Stimulated activated CD8-positive, alpha-beta memory T cell treated with anti-CD3 and anti-CD28 coated beads, Interleukin-12 subunit alpha, Interleukin-12 subunit beta, amount 100 ng/mL, for 24 hours (primary cell): Measurements from ENCODE around the gene SPTAN1.

Experiments used
- DNase-seq: peaks from one replicate; pipeline ENCODE4 v3.0.0-alpha.2; 2020; ENCODE audit errors: extremely low read depth

SPTAN1 gene

DNA sequence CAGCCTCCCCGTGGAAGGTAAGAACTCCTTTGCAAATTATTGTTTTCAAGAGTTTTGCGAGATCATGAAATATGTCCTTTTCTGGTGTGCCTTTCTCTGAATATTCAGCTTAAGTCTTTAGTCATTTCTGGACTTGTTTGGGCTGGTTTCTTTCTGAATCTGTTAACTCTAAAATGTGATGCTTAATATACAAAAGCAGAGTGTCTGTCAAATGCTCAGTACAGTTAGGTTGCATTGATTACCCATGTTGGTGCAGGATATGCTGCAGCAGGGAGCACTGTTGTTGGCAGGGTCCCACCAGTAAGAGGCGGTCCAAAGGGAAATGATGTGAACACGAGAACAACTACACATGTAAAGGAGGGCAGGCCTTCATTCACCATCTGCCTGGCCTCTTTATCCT, 47.7 kb downstream of the SPTAN1 start:
- no peak for DNase-seq

DNA sequence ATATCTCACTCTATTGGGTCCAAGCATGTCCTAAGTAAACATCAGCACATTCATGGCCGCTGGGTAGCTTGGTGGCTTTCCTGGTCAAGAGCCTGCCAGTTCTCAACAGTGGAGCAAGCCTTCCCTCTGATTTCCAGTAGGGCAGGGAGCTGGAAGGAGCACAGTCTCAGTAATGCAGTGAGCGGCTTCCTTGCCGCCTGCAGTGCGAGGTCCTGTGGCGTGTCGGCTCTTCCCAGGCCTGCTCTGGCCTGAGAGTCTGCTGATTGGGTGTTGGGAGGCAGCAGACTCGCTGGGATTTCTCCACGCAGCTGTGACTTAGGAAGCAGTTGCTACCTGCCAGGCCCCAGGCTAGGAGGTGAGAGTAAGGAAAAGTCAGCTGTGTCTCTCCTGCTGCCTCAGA, 51.3 kb downstream of the SPTAN1 start:
- DNase-seq, result no peak

DNA sequence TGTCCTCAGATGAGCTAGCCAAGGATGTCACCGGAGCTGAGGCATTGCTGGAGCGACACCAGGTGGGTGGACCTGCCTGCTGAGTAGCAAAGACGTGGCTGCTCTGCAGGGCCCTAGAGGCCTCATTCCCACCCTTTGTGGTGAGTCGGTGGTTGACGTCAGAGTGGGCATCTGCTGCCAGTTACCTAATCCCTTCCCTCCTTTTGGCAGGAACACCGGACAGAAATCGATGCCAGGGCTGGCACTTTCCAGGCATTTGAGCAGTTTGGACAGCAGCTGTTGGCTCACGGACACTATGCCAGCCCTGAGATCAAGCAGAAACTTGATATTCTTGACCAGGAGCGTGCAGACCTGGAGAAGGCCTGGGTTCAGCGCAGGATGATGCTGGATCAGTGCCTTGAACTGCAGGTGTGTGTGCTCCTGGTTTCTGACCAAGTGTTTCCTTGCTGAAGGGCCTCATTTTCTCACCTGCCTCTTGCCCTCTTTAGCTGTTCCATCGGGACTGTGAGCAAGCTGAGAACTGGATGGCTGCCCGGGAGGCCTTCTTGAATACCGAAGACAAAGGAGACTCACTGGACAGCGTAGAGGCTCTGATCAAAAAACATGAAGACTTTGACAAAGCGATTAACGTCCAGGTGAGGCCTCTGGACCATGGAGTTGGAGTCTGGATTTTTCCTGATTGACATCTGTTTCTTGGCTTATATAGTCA, 55.4 kb downstream of the SPTAN1 start:
- DNase-seq, result no peak

DNA sequence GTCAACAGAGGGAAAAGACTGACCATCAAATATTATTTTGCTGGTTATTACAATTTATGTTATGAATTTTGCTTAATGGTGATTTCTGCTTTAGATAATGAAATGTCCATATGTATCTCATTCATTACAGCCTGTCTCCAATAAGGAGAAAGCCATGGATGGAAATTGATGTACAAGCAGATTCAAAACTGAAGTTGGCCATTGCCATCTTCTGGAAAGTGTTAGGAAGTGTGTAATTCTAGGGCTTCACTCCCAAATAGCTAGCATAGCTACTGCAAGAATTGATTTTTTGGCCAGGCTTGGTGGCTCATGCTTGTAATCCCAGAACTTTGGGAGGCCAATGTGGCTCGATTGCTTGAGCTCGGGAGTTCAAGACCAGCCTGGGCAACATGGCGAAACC, 58.5 kb downstream of the SPTAN1 start:
- no peak for DNase-seq

DNA sequence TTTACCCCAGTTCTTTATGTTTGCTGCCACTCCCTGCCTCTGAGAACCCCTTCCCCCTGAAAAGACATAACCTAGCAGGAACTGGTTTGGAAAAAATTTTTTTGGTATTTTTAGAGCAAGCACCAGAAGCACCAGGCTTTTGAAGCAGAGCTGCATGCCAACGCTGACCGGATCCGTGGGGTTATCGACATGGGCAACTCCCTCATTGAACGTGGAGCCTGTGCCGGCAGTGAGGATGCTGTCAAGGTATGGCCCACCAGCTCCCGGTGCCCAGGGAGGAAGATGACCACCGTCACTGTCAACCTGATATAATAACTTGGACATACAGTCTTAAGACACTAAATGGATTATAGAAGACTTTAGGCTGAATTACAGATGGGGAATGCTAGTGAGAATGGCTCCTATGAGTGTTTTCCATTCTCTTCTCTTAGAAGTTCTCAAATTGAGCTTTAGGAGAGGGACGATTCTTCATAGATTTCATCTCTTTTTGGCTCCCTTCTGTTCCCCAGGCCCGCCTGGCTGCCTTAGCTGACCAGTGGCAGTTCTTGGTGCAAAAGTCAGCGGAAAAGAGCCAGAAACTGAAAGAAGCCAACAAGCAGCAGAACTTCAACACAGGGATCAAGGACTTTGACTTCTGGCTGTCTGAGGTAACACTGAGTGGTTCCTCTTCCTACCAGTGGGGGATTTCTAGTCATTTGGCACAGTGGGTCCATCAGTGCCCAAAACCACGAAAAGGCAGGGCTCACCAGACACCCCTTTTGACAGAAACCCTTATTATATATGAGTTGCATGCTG, 59.4 kb downstream of the SPTAN1 start:
- no peak for DNase-seq

DNA sequence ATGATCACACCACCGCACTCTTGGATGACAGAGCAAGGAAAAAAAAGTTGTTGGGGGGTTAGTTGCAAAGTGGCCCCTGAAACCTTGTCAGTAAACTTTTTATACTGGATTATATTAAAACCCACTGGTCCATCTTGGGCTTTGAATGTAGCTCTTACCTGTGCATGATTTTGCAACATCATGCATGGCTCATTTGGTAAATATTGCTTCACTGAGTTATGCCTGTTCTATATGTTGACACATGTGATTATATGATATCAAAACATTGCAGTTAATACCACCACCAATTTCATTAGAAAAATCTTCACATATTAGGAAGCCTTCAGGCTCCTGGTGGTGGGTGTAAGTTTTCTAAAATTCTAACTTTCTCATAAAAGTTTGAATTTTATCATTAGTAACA, 62.3 kb downstream of the SPTAN1 start:
- DNase-seq, result no peak

DNA sequence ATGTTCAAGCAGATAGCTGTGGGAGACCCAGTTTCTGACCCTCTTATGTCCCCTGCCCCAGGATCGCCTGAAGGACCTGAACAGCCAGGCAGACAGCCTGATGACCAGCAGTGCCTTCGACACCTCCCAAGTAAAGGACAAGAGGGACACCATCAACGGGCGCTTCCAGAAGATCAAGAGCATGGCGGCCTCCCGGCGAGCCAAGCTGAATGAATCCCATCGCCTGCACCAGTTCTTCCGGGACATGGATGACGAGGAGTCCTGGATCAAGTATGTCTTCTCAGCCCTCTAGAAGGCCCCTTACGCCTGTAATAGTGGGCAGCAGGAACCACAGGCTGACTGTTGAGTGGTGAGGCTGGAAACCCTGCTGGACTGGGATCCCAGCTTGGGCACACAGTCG, 63.2 kb downstream of the SPTAN1 start:
- DNase-seq, result no peak

DNA sequence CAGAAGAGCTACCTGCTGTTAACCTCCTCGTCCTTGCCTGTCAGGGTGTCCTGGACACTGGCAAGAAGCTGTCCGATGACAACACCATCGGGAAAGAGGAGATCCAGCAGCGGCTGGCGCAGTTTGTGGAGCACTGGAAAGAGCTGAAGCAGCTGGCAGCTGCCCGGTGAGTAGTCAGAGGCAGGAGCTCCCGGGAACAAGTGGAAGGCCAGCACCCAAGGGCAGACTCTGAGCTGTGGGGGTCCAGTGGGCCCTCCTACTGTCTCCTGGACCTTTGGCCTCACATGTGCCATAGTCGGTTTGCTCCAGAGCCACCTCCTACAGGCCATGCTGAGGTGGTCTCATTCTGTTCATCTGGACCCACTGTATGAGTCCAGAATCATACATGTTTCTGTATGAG, 65.6 kb downstream of the SPTAN1 start:
- DNase-seq, result no peak

DNA sequence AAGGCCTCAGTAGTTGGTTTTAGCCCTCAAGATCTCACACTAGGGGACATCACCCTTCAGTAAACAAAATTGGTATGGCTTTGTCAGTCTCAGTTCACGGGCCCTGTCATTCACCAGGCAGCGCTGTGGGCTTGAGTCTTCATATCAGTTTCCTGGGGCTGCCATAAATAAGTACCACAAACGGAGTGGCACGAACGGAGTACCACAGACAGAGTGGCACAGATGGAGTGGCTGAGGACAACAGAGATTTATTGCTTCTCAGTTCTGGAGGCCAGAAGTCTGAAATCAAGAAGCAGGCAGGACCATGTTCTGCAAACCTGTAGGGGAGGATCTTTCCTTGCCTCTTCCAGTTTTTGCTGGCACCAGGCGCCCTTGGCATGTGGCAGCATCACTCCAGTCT, 66.7 kb downstream of the SPTAN1 start:
- DNase-seq, result no peak

DNA sequence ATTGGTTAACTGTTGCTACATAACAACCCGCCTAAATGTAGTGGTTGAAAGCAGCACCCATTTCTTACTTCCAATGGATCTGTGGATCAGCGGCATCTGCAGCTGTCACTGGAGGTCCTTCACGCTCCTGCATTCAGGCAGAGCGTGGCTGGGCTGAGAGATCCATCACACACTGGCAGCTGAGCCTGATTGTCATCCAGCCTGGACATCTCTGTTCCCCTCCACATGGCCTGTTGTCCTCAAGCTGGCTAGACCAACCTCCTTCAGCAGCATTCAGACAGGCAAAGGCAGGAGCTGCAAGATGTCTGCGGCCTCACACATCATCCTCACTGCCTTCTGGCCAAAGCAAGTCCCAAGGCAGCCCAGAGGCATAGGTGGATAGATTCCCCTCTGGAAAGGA, 67.4 kb downstream of the SPTAN1 start:
- DNase-seq, result no peak

DNA sequence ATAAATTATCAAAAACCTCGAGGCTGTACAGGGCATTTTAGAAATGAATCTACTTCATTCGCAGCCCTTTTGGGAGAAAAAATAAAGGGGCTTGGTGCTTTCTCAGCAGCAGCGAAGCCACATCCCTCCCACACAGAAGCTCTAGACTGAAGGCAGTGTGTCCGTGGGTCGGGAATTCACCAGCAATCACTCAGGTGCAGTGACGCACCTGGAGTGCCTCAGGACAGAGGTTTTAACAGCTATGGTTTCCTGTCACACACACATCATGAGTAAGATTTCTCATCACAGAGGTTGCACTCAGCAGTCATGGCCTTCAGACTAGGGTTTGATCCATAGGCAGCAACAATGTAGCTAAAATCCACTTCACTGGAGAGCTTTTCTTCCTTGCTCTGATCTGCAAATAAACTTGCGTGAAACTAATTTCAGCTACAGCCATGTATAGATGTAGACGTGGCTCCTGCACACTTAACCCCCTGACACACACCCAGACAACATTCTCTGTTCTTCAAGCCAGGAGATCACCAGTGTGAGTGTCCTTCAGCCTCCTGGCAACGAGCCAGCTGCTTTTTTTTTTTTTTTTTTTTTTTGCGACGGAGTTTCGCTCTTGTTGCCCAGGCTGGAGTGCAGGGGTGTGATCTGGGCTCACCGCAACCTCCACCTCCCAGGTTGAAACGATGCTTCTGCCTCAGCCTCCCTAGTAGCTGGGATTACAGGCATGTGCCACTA, 69.5 kb downstream of the SPTAN1 start:
- DNase-seq, result no peak

DNA sequence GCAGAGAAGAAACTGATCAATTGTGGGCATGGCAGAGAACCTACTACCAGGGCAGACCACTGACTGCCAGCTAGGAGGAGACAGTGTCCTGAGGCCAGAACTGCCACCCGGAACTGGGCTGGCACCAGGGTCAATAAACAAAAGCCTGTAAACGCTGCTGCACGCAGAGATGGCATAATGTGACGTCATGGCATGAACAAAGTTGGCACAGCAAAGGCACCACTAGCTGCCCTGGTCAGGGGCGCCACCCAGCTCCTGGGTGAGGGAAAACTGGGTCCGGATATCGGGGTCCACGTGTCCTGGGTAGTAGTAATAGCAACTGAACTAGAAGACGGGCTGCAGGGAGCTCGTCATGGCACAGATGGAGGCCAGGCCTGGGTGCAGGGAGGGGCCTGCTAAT, 72.2 kb downstream of the SPTAN1 start:
- no peak for DNase-seq

DNA sequence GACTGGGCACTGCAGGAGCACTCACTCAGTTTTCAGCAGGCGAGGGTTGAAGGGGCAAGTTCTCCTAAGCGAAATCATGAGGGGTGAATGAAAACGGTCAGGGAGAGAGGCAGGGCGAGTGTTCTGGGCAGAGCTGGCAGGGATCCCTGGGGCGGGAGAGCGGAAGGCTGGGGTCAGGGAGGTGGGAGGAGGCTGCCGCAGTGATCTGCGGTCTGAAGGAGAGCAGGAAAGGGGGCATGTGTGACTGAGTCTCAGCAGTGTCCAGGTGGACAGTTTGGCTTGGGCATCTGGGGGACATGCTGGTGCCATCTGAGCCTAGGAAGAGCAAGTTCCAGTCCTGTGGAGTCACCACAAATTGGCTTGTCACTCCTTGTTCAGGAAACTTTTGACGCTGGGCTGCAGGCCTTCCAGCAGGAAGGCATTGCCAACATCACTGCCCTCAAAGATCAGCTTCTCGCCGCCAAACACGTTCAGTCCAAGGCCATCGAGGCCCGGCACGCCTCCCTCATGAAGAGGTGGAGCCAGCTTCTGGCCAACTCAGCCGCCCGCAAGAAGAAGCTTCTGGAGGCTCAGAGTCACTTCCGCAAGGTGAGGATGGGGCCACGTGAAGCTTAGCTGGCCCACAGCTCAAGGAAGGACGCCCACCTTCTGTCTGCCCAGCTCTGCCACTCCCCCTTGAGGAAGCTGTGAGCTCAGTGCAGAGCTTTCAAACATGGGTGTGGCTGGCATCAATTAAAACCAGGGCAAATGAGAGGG, 73.2 kb downstream of the SPTAN1 start:
- DNase-seq, result no peak

DNA sequence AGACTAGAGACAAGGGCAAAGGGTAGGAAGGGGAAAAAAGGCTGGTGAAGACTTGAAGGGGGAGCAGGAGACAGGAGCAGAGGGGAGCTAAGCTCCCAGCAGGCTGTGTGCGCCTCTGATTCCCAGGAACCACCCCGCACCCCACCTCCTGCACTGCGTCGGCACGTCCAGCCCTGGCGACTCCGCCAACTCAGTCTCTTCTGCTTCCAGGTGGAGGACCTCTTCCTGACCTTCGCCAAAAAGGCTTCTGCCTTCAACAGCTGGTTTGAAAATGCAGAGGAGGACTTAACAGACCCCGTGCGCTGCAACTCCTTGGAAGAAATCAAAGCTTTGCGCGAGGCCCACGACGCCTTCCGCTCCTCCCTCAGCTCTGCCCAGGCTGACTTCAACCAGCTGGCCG, 73.8 kb downstream of the SPTAN1 start:
- no peak for DNase-seq

DNA sequence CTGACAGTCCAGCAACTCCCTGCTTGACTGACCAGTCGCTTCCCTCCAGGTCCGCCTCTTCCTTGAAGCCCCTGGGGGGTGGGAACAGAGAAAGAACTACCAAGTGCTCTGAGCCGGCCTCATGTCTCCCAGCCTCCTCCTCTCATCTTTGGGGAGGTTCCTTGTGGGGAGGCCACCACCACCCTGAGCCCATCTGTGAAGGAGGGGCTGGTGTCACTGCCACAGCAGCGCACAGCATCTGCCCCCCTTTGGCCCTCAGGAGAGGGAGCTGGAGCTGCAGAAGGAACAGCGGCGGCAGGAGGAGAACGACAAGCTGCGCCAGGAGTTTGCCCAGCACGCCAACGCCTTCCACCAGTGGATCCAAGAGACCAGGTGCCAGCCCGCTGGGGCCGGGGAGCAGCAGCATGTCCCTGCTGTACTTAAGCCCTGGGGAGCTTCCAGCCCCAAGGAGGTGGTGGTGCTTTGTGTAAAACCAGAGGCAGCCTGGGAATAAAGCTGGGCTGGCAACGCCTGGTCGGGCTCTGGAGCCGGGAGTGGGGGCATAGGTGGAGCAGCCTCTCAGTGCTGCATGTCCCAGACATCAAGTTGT, 74.8 kb downstream of the SPTAN1 start:
- no peak for DNase-seq

DNA sequence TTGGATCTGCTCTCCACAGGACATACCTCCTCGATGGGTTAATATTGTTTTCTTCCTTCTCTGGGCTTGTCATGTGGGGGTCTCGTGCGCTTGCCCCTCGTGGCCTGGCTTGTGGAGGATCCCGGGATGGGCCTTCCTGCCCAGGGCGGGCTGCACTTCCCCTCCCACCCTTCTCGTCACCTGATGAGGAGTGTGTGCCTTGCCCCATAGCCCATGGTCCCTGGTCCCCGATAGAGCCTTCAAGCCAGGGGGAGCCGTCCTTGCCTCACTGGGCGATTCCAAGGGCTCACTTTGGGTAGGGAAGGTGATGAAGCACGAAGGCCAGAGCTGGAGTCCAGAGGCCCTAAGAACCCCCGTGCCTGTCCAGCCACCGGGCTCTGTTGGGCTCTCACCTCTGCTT, 75.5 kb downstream of the SPTAN1 start:
- no peak for DNase-seq

DNA sequence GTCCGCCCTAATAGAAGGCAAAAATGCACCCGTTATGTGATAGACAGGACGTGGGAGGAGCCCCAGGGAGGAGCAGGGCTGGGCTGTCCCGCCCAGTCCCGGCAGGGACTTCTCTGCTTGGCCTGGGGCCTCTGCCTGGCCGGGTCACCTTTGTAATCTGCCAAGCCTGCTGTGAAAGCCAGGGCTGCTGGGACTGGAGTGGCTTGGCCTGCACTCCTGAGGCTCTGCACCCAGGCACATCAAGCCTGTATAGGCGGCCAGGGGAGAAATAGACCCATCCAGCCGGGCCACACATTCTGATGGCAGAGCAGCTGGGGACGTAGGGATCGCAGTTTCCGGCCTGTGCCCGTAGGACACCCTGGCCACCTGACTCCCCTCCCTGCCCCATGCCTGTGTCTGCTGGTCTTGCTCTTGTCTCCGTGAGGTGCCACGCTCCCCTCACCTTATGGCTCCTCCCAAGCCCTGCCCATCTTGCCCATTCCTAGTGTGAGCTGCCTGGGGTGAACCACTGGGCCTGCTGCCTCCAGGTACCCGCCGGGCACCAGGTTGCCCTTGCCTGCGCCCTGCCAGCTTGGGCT, 76.2 kb downstream of the SPTAN1 start:
- no peak for DNase-seq

DNA sequence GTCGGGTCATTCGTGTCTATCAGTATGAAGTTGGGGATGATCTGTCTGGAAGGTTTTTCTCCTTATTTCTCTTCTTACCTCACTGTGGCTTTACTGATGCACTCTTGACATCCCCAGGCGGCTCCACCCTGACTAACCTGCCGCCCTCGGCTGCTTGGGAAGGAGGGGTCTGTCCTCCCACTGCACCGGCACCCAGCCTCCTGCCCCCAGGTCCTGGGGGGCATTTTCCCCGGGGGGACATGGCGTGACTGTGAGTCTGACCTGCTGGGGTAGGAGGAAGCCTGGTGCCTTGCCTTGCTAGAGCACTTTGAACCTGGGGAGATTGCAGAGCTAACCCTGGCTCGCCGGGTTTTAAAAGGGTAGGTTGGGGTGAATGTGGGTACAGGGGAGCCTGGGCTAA, 76.7 kb downstream of the SPTAN1 start:
- no peak for DNase-seq

DNA sequence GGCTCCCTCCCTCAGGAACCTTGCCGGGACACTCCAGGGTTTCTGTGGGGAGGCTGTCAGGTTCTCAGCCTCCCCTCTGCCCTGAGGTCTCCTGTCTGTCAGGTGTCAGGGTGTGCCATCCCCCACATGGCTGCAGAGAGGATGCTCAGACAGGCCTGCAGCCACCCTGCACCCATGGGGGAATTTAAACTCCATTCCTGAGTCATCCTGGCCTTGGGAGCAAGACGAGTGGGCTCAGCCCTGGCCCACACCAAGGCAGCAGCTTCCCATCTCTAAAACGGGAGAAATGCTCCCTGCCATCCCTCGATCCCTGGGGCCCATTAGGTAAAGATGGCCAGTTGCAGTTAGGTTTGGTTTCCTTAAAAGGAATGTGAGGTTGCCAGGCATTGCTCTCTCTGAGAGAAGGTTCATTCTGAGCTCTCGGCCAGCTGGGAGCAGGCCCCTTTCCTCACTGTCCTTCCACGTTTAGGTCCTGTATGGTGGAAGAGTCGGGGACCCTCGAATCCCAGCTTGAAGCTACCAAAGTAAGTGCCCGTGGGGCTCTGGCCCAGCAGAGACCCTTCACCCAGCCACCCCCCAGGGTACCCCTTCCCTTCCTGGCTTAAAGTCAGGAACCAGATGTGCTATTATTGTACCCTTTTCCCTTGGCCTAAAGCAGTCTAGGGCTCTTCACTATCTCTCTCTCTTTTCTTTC, 77.6 kb downstream of the SPTAN1 start:
- DNase-seq, result no peak

DNA sequence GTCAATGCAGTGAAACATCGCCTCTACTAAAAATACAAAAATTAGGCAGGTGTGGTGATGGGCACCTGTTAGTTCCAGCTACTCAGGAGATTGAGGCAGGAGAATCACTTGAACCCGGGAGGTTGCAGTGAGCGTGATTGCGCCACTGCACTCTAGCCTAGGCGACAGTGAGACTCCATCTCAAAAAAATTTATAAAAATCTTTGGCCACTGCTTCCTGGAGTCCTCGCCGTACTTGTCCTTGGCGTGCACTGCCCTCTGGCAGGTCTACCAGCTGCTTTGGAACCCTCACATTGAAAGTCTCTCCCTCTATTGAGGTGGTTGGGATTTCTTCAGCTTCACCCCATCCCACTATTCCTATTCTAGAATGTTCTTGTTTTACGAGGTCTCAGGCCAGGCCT, 79.2 kb downstream of the SPTAN1 start:
- no peak for DNase-seq

DNA sequence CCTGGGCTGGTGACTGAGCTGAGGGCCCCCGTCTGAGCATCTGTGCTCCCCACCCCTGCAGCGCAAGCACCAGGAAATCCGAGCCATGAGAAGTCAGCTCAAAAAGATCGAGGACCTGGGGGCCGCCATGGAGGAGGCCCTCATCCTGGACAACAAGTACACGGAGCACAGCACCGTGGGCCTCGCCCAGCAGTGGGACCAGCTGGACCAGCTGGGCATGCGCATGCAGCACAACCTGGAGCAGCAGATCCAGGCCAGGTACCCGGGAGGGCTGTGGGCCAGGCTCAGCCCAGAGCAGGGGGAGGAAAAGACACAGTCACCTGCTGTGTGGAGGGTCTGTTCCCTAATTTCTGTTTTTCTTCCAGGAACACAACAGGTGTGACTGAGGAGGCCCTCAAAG, 79.7 kb downstream of the SPTAN1 start:
- DNase-seq, result no peak
